ENCODE results near the gene FBXL3. TPM values are rescaled to one million over a fixed set of nuclear protein-coding genes. Genes with fewer than 3 reads are reported as not detected.

Gene FBXL3
- polyA plus RNA-seq, 2 of the 4 experiments (the other 2 are of a cell fraction): 17.8 to 24.0 TPM

DNA sequence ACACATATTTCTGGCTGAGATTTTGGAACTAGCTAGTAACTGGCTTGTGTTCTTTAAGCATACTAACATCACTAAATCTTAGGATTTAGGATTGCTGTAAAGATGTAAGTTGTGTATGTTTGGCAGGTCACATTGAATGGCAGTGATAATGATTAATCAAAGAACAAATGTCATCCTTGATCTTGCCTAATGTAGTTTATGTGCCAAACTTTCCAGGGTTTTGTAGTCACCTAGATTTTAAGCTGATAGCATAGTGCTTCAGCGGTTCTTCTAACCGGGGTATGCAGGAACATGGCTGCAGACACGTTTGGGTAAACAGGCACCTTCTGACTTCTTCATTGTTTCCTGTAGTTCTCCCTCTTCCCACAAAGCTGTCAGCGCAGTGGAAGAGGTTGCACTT is 25.4 kb downstream of the FBXL3 start:
- ChIA-PET POLR2A (no interaction called here), CTCF (interaction anchor here (0.7 to 1.9 kb wide), 8 partner anchors 10 to 1132 kb away, joined by 3 to 8 read pairs (median 4); partner anchors contain the start of gene CLN5)
- Histone ChIP-seq H3K4me3 (no peak overlapping the region), H3K27ac (no peak overlapping the region), H3K9me3 (no peaks in the 10 kb centered on the region), H3K4me1 (0 out of 3 replicates have a peak, but pooled peaks cover 2% of the 10 kb centered on the region), H3K4me2 (no peak overlapping the region)
- DNase-seq (ENCODE audit: low read depth in 1 of 2, low spot score in 1 of 2) (no peak), ATAC-seq (no peak), FAIRE-seq (no peak)
- 80% methylated on average over 4 of the region's 4 CpGs for WGBS (ENCODE audit: missing lambda C conversion rate)
- TF ChIP-seq, protein P1, sequence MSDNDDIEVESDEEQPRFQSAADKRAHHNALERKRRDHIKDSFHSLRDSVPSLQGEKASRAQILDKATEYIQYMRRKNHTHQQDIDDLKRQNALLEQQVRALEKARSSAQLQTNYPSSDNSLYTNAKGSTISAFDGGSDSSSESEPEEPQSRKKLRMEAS (IDR thresholded peaks at IDR 0.05): no peak
- TF ChIP-seq JUN (IDR thresholded peaks at IDR 0.05) (no peak), RNF2 (IDR thresholded peaks at IDR 0.05; ENCODE audit: borderline replicate concordance, low read depth) (no peak), ZFP36 (IDR thresholded peaks at IDR 0.05; ENCODE audit: borderline replicate concordance, partially characterized antibody) (no peak), PBX3 (IDR thresholded peaks at IDR 0.05) (no peak), KDM5A (IDR thresholded peaks at IDR 0.05) (no peak), EHF (CRISPR knock-in tag; IDR thresholded peaks at IDR 0.05) (no peak), SREBF2 (IDR thresholded peaks at IDR 0.05) (no peak), MAZ (IDR thresholded peaks at IDR 0.05; ENCODE audit: borderline replicate concordance, low read depth, low read length) (no peak), HOXB13 (CRISPR knock-in tag; IDR thresholded peaks at IDR 0.05; ENCODE audit: low read depth) (no peak), CEBPB (IDR thresholded peaks at IDR 0.05) (no peak), EP300 (IDR thresholded peaks at IDR 0.05) (no peak), NR3C1 (IDR thresholded peaks at IDR 0.05) (no peak), RCOR1 (IDR thresholded peaks at IDR 0.05; ENCODE audit: low read depth, low read length) (no peak), SMC3 (IDR thresholded peaks at IDR 0.05) (no peak)
- TF ChIP-seq, protein P2, sequence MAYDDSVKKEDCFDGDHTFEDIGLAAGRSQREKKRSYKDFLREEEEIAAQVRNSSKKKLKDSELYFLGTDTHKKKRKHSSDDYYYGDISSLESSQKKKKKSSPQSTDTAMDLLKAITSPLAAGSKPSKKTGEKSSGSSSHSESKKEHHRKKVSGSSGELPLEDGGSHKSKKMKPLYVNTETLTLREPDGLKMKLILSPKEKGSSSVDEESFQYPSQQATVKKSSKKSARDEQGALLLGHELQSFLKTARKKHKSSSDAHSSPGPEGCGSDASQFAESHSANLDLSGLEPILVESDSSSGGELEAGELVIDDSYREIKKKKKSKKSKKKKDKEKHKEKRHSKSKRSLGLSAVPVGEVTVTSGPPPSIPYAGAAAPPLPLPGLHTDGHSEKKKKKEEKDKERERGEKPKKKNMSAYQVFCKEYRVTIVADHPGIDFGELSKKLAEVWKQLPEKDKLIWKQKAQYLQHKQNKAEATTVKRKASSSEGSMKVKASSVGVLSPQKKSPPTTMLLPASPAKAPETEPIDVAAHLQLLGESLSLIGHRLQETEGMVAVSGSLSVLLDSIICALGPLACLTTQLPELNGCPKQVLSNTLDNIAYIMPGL (CRISPR knock-in tag; IDR thresholded peaks at IDR 0.05; ENCODE audit: borderline replicate concordance): no peak

DNA sequence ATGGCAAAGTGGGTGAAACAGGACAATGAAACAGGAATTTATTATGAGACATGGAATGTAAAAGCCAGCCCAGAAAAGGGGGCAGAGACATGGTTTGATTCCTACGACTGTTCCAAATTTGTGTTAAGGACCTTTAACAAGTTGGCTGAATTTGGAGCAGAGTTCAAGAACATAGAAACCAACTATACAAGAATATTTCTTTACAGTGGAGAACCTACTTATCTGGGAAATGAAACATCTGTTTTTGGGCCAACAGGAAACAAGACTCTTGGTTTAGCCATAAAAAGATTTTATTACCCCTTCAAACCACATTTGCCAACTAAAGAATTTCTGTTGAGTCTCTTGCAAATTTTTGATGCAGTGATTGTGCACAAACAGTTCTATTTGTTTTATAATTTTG is 26.5 kb downstream of the FBXL3 start:
- WGBS (ENCODE audit: missing lambda C conversion rate): 95% methylated on average over 1 of the region's 1 CpG

GRCh38 chr13:76994281-76994680 is 32.7 kb downstream of the FBXL3 start:
- Histone ChIP-seq H3K27ac (no peak overlapping the region), H3K4me1 (peaks cover 8% of the 10 kb centered on the region; the same call in 1 of the 3 replicates), H3K4me3 (no peak overlapping the region), H3K9me3 (no peaks in the 10 kb centered on the region), H3K4me2 (no peak overlapping the region)
- no peak for DNase-seq (ENCODE audit: low read depth in 1 of 2, low spot score in 1 of 2)
- 96% methylated on average over 3 of the region's 3 CpGs for WGBS (ENCODE audit: missing lambda C conversion rate)
- ATAC-seq: no peak
- POLR2A ChIA-PET: no interaction called here
- no peak for FAIRE-seq
- CTCF ChIA-PET: interaction anchor here (1.9 kb wide), 1 partner anchor 14 kb away, joined by 10 read pairs; no protein-coding TSS in a partner anchor
- TF ChIP-seq RAD21 (conservative IDR thresholded peaks at IDR 0.05 in 1 of 2, IDR thresholded peaks at IDR 0.05 in 1 of 2) (no peak), RFX5 (IDR thresholded peaks at IDR 0.05) (no peak), SREBF2 (IDR thresholded peaks at IDR 0.05) (no peak), ZC3H11A (IDR thresholded peaks at IDR 0.05) (no peak), TP53 (CRISPR knock-in tag; IDR thresholded peaks at IDR 0.05) (no peak), MAZ (IDR thresholded peaks at IDR 0.05; ENCODE audit: borderline replicate concordance, low read depth, low read length) (no peak), SMC3 (IDR thresholded peaks at IDR 0.05) (no peak), GATA3 (IDR thresholded peaks at IDR 0.05; ENCODE audit: borderline replicate concordance) (no peak)
- TF ChIP-seq, protein P1 (IDR thresholded peaks at IDR 0.05): no peak

More for the DNA sequence above, 26.5 kb downstream of the FBXL3 start:
- 0 out of 3 replicates have a peak, but pooled peaks cover 2% of the 10 kb centered on the region for H3K4me1 ChIP-seq
- FAIRE-seq (no peak), ATAC-seq (no peak), DNase-seq (ENCODE audit: low read depth in 1 of 2, low spot score in 1 of 2) (no peak)
- ChIA-PET POLR2A (no interaction called here), CTCF (no interaction called here)
- no peaks in the 10 kb centered on the region for H3K9me3 ChIP-seq
- no peak overlapping the region for H3K27ac ChIP-seq
- no peak for TF ChIP-seq HEYL (CRISPR knock-in tag; IDR thresholded peaks at IDR 0.05)
- no peak overlapping the region for H3K4me2 ChIP-seq
- no peak overlapping the region for H3K4me3 ChIP-seq
